NCI-H146 treated with DMSO at 0.1 percent for 48 hours (cell line): ENCODE measurements around the gene PLEK.
"Not testable (repeated sequence)": the region's sequence is repeated elsewhere in the genome, so short reads cannot be mapped to it uniquely, and the experiment has no call there.

ENCODE experiments used
- DNase-seq: peaks from one replicate; lab custom pipeline; 2025; ENCODE audit not compliant: unreplicated experiment; lab: John Stamatoyannopoulos, UW

The PLEK gene

DNA sequence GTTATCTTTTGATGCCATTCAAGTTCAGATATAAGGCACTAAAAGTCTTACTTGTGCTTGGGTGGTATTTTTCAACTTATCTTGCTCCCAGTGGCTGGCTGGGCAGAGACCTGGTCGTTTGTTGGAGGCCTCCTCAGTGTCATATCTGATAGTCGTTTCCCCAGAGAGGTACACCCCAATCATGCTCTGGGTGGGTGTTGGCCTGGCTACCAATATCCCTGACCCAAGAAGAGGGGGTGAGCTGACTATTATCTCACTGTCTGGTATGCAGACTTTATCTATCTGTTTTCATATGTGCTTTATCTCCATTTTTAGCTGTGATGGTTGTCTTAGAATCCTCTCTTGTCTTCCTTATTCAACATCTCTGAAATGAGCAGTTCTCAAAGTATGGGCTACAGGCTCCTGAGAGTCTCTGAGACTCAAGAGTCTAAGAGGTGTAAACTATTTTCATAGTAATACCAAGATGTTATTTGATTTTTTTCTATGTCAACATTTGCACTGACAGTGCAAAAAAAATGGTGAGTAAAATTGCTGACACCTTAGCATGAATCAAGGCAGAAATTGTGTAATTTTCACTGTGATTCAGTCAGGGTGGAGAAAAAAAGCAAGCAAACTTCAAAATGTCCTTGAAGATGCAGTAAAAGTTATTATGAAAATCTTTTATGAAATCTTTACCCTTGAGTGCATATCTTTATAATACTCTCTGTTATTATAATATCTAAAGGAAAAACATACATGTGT is 12.3 kb upstream of the PLEK start:
- DNase-seq: no peak

DNA sequence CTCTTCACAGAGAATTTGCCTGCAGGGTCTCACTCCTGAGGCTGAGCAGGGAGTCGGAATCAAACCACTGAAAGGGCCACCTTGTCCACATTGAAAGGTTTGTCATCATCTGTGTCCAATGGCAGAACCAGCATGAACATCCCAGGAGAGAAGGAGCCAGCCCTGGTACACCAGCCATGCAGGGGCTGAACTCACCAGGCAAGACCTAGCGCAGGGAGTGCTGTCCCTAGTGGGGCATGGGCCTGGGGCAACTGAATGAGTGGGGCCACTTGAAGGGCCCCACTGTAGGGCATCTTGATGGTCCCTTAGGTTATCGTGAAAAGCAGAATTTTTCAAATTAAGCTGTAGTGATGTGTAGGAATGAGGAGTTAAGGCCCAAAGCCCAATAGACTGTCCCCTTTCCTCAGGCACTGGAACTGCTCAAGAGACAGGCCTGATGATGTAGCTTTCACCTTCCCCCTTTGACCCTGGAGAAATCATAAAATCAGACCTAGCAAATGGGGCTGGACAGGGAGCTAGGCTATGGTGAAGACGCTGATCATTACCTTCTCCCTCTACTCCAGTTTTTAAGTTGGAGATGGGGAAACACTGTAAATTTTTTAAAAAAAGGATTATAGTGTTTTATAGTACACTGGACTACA is 8.4 kb upstream of the PLEK start:
- no peak for DNase-seq

DNA sequence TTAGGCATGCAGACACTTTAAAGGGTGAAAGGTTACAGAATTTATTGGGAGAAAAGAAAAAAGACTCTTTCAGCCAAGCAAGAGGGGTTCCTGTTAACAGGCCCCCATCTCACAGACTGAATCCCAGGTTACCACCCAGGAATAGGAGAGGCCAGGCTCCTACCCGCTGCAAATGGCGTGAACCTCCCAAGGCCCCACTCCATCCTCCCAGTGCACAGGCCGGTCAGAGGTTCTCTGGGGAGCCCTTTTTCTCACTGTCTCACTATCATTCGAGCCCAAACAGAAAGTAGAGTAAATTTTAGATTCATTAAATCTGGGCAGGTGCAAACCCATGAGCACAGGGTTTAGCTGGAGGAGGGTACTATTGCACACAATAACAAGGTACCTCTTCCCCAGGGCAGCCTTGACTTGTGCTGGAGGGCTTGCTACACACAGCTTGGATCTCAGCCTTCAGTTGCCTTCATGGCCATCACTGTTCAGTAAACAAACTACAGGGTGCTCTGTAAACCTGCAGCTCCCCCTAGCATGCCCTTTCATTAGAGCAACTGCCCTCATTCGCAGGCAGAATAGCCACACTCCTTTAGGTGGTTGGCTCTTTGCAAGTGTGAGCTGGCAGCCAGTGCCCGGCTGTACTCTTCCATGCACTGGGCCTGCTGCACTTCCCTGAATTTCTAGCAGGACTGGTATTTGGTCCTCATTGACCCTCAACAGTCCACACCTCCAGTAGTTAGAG is 7.3 kb upstream of the PLEK start:
- peak; percentile 60 for DNase-seq

DNA sequence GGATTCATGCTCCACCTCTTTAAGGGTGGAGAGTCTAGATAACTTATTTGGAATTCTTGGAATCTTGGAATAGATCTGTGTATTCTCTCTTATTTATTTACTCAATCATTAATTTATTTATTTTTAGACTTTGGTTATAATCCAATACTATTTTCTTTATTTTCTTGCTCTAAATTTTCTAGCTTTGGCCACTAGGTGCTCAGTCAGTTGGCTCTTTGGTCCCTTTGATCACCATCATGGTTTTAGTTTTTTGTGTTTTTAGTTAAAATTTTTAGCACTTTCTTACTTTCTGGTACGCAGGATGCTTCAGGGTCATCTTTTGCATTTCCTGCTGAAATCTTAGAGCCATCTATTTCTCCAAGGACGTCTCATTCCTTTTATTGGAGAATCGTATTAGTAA is 5.2 kb upstream of the PLEK start:
- no peak for DNase-seq

DNA sequence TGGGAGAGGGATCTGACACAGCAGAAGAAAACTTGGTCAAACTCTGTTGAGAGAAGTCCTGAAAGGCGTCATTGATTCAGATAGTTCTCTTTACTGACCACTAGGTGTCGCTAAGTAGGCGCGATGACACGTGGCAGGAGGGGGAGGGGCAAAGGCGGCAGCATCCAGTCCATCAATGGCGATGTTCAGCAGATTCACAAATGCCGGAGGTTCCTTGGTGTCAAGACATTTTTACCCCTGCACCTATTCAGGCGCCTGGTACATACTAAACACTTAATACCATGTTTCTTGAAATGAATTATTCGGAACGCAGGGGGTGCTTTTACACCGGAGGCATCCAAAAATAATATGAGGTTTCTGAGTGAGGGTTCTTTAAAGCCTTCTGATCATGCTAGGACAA is 3.0 kb upstream of the PLEK start:
- DNase-seq: peak; percentile 70

DNA sequence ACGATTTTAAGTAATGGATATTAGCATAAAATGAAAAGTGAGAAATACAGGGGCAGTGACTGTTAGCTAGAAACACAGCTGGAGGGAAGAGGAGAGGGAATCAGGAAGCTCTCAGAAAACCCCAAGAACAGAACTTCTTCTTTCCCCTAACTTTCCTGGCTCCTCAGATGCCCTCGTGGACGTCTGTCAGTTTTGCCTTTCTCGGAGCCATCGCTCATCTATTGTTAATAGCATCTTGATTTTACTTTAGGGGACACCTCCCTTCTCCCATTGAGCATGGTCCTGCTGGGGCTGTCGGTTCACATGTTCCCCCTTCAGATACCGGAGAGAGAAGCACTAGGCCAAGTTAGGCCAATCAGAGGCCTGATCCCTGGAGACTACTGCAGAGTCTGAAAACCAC is 2.3 kb upstream of the PLEK start:
- DNase-seq: no peak

DNA sequence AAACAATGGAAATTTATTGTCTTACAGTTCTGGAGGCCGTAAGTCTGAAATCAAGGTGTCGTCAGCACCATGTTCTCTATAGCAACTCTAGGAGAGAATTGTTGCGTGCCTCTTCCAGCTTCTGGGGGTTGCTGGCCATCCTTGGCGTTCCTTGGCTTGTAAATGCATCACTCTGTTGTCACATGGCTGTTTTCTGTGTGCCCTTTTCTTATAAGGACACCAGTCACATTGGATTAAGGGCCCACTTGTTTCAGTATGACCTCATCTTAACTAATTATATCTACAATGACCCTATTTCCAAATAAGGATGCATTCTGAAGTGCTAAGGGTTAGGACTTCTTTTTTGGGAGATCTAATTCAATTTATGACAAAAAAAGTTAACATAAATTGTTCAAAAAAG is 1.4 kb upstream of the PLEK start:
- DNase-seq: no peak

DNA sequence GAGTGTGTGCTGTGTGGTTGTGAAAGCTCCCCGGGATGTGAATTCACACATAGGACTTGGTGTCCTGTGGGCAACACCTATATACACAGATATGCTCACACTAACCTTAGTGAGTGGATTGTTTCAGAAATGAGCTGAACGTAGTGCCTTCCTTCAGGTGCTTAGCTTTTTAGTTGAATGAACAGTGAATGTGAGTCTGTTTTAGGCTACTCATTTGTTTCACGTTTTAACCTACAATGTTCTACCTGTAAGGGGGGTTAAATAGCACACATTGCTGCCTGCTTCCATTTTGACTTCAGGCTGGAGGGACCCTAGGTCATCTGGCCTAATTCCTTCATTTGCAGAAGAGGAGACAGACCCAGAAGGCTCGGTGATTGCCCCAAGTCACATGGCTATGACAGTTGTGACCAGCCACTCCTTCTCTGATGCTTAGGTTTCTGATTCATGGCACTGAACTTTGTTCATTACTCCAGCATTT is 1.0 kb downstream of the PLEK start:
- DNase-seq: no peak

DNA sequence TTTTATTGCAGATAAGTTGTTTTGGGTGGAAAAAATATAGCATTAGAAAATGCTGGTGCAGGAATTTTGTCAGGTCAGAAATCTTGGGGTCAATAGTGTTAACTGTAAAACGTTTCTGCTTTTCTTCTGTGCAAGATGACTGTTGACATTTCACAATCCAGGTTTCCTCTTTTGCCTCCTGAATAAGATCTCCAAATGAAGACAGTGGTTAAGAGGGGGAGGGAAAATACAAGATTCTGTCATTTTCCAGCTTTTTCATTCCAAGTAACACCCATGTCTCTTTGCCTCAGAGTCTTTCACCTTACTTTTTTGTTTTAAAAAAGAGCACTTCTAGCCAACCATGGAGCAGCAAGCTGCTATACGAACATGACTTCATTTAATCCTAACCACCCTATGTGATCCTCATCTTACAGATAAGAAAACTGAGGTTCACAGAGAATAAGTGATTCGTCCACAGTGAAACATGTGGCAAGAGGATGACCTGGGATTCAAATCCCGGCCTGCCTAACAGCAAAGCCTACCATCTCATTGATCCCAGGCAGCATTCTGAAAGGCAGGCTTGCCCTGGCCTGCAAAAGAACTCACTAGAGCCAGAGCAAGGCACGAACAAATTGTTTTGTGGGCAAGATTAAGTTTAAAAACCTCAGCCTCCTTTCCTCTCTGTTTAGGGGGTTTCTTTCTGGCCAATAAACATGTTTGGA is 3.0 kb downstream of the PLEK start:
- no peak for DNase-seq

DNA sequence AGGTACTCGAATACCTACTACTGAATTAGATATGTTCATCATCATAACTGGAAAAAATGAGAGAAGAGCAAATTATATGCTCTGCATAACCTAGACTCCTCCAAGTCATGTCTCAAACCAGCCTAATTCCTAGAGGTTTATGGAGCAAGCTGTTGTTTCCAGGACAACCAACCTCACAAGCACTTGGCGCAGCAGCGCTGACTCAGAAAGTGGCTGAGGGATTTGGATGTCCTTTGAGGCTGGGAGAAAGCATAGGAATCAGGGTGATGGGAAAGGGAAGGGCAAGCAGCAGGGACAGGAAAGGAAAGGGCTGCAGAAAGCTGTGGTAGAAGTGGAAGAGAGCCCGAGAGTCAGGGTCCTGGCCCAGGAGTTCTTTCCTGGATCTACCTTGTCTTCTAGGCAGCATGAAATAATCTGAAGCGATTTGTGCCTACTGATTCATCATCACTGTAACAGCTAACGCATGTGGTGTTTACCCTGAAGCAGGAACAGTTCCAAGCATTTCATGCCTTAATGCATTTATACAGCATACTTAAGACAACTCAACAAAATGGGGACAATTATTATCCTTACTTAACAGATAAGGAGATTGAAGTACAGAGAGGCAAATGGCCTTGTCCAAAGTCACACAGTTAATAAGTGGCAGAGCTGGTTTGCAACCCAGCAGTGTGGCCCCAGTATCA is 3.7 kb downstream of the PLEK start:
- no peak for DNase-seq

DNA sequence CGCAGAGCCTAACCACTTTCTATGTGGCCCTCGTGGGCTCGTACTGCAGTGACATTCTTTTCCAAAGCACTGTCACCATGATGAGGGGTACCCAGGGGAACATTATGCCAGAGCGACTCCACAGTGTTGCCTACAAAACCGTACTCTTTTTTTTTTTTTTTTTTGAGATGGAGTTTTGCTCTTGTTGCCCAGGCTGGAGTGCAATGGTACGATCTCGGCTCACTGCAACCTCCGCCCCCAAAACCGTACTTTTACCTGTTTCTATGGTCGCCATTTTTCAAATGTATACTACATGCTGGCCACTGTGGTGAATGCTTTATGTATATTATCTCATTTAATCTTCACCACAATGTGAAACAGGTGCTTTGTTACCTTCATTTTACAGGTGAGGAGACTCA is 4.3 kb downstream of the PLEK start:
- no peak for DNase-seq

DNA sequence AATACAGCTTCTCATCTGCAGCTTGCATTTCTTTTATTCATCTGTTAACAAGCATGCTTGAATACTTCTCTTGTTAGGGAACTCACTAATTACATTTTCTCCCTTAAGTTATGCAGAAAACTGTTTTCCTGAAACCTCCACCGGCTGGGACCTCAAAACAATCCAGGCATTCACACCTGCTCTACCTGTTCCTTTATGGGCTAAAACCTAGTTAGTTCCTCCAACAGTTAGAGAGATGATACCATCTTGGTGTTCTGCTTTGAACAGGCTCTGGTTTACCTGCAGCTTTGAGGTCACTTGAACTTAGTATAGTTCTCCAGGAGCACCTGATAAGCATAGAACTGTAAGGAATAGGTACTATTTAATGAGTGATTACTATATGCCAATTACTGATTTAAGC is 6.1 kb downstream of the PLEK start:
- no peak for DNase-seq

DNA sequence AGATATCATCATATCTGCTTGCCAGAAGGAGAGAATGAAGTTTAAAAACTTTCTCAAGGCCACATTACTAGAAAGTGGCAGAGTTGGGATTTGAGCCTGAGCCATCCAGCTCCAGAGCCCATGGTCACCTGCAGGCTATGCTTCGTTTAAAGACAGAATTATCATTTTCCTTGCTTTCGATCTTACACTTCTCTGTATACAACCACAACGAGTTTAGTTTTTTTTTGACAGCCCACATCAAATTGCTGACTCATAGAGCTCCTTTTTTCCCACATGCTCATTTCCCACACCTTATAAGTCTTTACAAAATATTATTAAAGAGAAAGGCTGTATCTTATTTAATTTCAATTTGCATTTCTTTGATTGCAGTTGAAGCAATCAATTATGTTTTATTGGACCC is 6.5 kb downstream of the PLEK start:
- no peak for DNase-seq

DNA sequence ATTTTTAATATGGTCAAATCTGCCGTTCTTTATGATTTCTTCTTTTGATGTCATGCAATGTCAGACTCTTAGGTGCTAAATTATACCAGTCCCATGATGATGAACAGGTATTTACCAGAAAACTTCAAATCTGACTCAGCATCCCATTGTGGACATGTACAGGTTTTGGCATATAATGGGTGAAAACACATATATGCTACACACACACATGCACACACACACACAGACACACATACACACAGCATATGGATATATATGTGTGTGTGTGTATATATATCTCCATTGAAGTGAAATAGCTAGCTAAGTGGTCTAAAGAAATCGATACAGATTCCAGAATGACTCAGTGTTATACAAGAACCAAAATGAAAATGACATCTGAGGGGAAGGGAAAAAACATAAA is 7.4 kb downstream of the PLEK start:
- no peak for DNase-seq

DNA sequence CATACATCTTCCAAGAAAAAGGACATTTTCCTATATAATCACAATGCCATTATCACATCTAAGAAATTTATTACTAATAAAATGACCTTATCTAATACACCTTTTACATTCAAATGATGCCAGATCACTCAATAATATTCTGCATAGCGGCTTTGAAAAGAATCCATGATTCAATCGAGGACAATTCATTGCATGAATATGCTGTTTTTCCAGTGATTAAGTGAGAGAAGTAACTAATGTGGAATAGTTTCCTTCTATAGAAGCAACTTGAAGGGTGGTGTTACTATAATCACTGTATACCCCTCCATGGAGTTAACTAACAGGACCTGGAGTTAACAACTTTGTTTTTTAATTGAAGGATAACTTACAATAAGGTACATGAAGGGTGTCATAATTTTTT is 9.1 kb downstream of the PLEK start:
- DNase-seq: no peak

DNA sequence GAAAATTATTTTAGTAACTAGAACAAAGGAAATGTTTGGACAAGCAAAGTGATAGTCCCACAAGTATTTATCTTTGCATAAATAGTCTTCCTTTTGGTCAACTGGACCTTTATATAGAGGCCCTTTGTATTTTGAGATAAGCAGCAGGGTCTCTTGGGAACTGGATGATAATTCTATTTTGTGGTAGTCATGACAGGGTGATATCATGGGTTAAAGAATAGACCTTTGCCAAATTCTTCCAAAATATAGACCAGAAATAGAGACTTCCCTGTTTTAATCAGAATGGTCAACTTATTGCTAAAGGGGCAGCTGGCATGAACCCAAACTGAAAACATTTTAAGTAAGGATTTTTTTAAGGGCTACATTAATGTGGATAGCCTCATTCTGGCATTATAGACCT is 10.5 kb downstream of the PLEK start:
- no peak for DNase-seq

DNA sequence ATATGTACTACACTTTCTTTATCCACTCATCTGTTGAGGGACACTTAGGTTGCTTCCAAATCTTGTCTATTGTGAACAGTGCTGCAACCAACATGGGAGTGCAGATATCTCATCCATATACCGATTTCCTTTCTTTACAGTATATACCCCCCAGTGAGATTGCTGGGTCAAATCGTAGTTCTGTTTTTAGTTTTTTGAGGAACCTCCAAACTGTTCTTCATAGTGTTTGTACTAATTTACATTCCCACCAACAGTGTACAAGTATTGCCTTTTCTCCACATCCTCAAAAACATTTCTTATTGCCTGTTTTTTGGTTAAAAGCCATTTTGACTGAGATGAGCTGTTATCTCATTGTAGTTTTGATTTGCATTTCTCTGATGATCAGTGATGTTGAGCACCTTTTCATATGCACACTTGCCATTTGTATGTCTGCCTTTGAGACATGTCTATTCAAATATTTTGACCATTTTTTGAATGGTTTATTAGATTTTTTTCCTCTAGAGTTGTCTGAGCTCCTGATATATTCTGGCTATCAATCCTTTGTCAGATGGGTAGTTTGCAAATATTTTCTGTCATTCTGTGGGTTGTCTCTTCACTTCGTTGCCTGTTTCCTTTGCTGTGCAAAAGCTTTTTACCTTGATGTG is 12.2 kb downstream of the PLEK start:
- no peak for DNase-seq

DNA sequence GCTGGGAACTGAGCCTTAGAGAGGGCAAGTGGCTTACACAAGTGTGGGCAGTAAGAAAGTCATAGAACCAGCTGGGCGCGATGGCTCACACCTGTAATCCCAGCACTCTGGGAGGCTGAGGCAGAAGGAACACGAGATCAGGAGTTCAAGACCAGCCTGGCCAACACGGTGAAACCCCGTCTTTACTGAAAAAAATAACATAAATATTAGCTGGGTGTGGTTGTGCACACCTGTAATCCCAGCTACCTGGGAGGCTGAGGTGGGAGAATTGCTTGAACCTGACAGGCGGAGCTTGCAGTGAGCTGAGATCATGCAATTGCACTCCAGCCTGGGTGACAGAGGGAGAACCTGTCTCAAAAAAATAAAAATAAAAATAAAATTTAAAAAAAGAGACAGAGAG is 13.7 kb downstream of the PLEK start:
- DNase-seq: not testable (repeated sequence)

DNA sequence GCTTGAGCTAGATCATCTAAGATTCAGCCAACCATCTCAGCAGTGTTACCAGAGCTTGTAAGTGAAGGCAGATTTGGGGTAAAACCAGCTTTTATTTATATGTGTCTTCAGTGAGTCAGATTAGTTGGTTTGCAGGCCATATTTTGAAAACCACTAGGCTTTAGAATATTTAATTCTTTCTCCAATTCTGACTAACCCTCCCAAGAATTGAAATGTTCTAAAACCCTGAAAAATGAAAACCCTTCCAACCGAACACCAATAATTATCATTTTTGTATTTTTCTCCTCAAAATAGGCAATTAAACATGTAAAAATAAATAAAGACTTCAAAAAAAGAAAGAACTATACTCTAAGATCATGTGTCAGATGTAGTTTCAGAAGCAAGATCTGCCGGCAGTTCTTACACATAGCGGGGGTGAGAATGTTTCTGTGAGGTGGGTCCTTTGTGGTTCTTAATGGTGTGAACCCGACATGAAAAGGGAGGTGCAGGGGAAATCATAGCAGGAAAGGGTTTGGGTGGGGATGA is 14.2 kb downstream of the PLEK start:
- DNase-seq: no peak

DNA sequence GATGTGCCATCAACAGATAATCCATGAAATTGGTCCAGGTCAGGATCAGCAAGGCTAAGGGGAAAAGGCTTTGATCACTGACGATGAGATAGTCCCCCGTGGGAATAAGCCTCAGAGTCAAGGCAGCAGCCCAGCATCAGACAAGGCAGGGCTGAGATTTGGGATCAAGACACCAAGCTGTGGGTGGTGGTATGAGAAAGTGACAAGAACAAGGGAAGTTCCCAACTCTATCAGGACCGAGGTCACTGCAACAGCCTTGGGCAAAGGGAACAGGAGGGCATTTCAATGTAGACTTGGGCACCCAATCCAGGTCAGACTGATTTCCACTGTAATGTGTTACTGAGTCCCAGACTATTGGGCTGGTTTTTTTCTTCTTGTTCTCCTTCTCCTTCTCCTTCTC is 18.7 kb downstream of the PLEK start:
- no peak for DNase-seq
